HAP-1 (cell line): ENCODE data around the gene ATAD3A.
A peak's percentile ranks its signal among the peaks of the same experiment; 100 is the strongest.
"Not testable (repeated sequence)": the region's sequence is repeated elsewhere in the genome, so short reads cannot be mapped to it uniquely, and the experiment has no call there.

Source experiments
- DNase-seq, 2 experiments: peaks; one replicate each; pipeline ENCODE4 v3.0.0-alpha.2; 2016 to 2020; ENCODE audit warnings: low spot score in 2 of 2
- H3K27me3 ChIP-seq: fragments of 250-450 bp; sonication (Bioruptor Pico); 2 replicates; pipeline ENCODE4 v1.5.1; 2020; ENCODE audit warnings: low read depth, mild to moderate bottlenecking, moderate library complexity
- H3K36me3 ChIP-seq: fragments of 250-450 bp; sonication (Bioruptor Pico); replicated peaks from 2 replicates; pipeline ENCODE4 v1.5.1; 2020; ENCODE audit warnings: mild to moderate bottlenecking
- H3K4me1 ChIP-seq: fragments of 250-450 bp; sonication (Bioruptor Pico); 2 replicates; pipeline ENCODE4 v1.5.1; 2020; ENCODE audit warnings: mild to moderate bottlenecking
- H3K4me3 ChIP-seq: fragments of 250-450 bp; sonication (Bioruptor Pico); 2 replicates; pipeline ENCODE4 v1.5.1; 2020; ENCODE audit warnings: mild to moderate bottlenecking, moderate library complexity
- H3K9me3 ChIP-seq: fragments of 250-450 bp; sonication (Bioruptor Pico); 2 replicates; pipeline ENCODE4 v1.5.1; 2020; ENCODE audit warnings: mild to moderate bottlenecking, moderate library complexity
- in situ Hi-C: fragments of 300-500 bp; cut with MboI; formaldehyde crosslinking; loops from 3 replicates; pipeline ENCODE4 v1.14.3; 2020; ENCODE audit warnings: low sequenced_read_pairs, inconsistent platforms, mixed read lengths

Gene ATAD3A

DNA sequence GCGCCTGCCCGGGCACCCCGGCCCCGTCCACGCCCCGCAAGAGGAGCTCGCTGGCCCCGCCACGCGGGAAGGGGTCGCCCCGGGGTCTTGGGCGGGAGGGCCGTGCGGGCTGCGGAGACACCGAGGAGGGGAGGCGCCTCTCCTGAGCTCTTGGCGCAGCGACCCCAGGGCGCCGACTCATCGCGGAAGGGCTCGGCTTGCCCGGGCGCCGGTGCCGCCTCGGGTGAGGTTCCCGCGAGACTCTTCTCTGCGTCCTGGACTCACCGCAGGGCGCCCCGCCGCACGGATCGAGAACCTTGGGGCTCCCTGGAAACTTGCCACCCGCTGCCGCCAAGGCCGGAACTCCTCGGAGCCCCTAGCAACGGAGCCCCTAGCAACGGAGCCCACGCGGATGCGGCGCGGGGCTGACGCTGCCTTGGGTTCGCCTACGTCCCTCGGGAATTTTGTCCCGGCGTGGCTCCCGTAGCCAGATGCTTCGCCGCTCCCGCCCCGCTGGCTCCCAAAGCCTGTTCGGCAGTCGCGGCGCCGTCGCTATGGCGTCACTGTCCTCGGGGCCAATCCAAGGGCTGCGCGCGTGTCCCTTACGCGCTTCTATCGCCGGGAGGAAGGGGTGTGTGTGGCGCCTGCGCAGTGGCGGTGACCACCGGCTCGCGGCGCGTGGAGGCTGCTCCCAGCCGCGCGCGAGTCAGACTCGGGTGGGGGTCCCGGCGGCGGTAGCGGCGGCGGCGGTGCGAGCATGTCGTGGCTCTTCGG is at the start of gene ATAD3A:
TSS of gene ATAD3A (plus strand) at position 630 of the 753 bp plus-strand sequence. CDS start at position 737, 107 bp downstream.
- in situ Hi-C loops, result no loop called here
- Histone ChIP-seq H3K9me3 (0 out of 2 replicates have a peak, but pooled peaks cover 3% of the 10 kb centered on the region), H3K4me3 (peak within 1 kb of the TSS; percentile 100), H3K27me3 (no peaks in the 10 kb centered on the region), H3K36me3 (peaks cover 12% of the 10 kb centered on the region), H3K4me1 (peaks cover 5% of the 10 kb centered on the region; the same call in 1 of the 2 replicates)
- peak; percentile 92 to 98 for DNase-seq

DNA sequence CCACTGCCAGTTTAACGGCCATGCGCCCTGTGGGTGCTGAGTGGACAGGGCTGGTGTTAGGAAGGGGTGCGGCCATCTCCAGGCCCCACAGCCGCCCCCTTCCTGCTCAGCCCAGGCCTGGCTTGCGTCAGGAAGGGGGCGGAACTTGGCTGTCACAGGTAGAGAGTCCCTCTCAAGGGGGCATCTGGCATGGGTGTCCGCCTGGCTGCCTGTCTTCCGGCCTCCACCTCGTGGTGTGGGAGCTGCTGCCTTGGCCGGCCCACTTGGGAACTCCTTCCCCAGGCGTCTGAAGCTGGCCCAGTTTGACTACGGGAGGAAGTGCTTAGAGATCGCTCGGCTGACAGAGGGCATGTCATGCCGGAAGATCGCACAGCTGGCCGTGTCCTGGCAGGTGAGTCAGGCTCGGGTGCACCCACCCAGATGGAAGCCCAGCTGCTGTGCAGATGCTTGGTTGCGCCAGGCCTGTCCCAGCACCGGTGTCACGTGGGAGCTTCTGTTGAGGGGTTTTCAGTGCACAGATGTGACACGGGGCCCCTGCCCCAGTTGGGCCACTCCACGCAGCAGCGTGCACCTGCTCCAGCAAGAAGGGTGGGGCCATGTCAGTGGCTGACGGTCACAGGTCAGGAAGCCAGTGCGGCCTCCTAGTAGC is 49.5 kb upstream of the ATAD3A start:
- Histone ChIP-seq H3K4me3 (no peak overlapping the region), H3K36me3 (no peaks in the 10 kb centered on the region), H3K27me3 (no peaks in the 10 kb centered on the region), H3K9me3 (no peaks in the 10 kb centered on the region), H3K4me1 (no peaks in the 10 kb centered on the region)
- DNase-seq, result no peak
- in situ Hi-C loops, result no loop called here

GRCh38 chr1:1463312-1463711 is 48.6 kb upstream of the ATAD3A start:
- H3K27me3 ChIP-seq, result no peaks in the 10 kb centered on the region
- H3K4me3 ChIP-seq, result no peak overlapping the region
- in situ Hi-C loops, result no loop called here
- no peaks in the 10 kb centered on the region for H3K36me3 ChIP-seq
- no peak for DNase-seq
- H3K9me3 ChIP-seq, result no peaks in the 10 kb centered on the region
- H3K4me1 ChIP-seq, result no peaks in the 10 kb centered on the region

GRCh38 chr1:1468196-1468985 is 43.6 kb upstream of the ATAD3A start:
- H3K4me3 ChIP-seq, H3K4me1 ChIP-seq, DNase-seq, in situ Hi-C loops, H3K36me3 ChIP-seq, H3K9me3 ChIP-seq, H3K27me3 ChIP-seq: not testable (repeated sequence)

DNA sequence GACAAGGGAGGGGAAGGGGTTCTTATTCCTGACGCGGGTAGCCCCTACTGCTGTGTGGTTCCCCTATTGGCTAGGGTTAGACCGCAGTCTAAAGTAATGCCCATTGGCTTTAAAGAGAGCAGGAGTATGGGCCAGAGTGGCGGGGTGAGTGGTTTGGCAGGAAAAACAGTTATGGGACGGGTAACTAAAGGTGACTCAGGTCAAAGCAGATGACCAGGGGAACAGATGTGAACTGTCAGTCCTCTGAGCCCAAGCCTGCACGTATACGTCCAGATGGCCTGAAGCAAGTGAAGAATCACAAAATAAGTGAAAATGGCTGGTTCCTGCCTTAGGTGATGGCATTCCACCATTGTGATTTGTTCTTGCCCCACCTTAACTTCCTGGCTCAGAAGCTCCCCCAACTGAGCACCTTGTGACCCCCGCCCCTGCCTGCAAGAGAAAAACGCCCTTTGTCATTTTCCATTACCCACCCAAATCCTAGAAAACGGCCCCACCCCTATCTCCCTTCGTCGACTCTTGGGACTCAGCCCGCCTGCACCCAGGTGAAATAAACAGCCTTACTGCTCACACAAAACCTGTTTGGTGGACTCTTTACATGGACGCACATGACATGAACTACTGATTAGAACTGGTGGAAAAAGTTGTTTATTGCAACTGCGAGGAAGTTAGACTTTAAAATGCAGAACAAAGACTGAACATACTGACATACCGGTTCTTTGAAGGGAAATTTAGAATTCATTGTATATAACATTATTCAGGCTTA is 41.2 kb upstream of the ATAD3A start:
- in situ Hi-C loops, result no loop called here
- Histone ChIP-seq H3K4me1 (0 out of 2 replicates have a peak, but pooled peaks cover 7% of the 10 kb centered on the region), H3K4me3 (peak overlapping the region; percentile 74), H3K36me3 (no peaks in the 10 kb centered on the region; the same call in none of the 2 replicates), H3K9me3 (no peaks in the 10 kb centered on the region), H3K27me3 (no peaks in the 10 kb centered on the region)
- peak in 1 of 2 experiments; percentile 35 for DNase-seq

GRCh38 chr1:1471389-1472052 is 40.4 kb upstream of the ATAD3A start, which contains the start of gene ATAD3B:
Gene ATAD3B, plus strand, starts transcription at chr1:1471765. Its CDS starts 120 bp downstream, at chr1:1471885.
- H3K27me3 ChIP-seq, result no peaks in the 10 kb centered on the region
- peak within 1 kb of the TSS; percentile 74 for H3K4me3 ChIP-seq
- peak; percentile 81 to 94 for DNase-seq
- H3K36me3 ChIP-seq, result peaks cover 1% of the 10 kb centered on the region
- H3K9me3 ChIP-seq, result no peaks in the 10 kb centered on the region
- 0 out of 2 replicates have a peak, but pooled peaks cover 7% of the 10 kb centered on the region for H3K4me1 ChIP-seq
- in situ Hi-C loops, result no loop called here

DNA sequence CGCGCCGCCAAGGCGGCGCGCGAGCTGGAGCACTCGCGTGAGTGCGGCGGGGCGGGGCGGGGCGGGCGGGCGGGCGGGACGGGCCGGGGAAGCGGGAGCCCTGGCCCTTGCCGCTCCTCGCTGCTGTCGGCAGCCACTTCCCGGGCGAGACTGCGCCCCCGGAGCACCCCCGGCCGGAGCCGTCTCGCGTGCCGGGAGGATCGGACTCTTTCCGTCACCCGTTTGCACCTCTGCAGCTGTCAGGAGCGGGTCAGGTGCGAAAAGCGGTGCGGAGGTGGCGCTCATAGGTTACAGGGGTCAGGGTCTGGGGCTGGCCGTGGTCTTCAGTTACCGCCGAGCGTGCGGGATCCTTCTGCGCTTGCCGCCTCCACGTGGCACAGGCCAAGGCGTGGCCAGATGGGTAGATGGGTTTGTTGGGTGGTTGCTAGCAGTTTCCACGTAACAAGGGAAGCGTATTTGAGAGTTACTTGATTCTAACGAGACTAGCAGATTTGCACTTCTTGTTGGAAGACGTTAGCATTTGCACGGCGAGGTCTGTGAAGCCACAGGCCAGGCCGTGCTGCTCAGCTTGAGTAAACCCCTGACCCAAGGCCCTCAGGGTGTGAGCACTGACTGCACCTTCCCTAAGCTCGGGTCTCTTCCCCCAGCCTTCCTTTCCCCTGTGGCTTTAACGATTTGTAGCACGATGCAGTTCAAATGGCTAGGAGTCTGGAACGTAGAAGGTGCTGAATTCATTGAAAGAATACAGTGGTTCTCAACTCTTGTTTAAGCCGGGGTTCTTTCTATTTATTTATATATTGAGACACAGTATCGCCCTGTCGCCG is 39.7 kb upstream of the ATAD3A start:
- in situ Hi-C loops, H3K4me1 ChIP-seq, DNase-seq: not testable (repeated sequence)

DNA sequence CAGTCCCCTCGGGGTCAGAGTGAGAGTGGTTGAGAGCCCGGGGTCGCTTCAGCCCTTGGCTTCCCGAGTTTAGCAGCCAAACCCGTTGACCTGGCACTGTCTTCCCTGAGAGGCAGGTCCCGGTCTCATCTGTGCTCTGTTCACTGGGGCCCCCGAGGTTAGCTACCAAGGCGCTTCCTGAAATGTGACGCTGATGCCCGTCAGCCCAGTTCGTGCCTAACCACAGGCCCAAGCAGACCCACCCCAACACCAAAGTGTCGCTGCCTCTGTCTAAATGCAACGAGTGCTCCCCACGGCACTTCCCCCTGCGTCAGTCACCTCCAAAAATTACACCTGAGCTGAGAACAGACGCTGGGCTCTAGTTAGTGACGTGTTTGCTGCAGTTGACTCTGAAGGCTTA is 36.0 kb upstream of the ATAD3A start:
- H3K27me3 ChIP-seq, in situ Hi-C loops, H3K4me3 ChIP-seq, H3K4me1 ChIP-seq, H3K9me3 ChIP-seq, DNase-seq: not testable (repeated sequence)
- H3K36me3 ChIP-seq, result peaks cover 35% of the 10 kb centered on the region

More for the DNA sequence above, 39.7 kb upstream of the ATAD3A start:
- H3K9me3 ChIP-seq, H3K27me3 ChIP-seq, H3K36me3 ChIP-seq: not testable (repeated sequence)
- peak overlapping the region; percentile 74 for H3K4me3 ChIP-seq

GRCh38 chr1:1477206-1477605 is 34.8 kb upstream of the ATAD3A start:
- no peaks in the 10 kb centered on the region for H3K4me1 ChIP-seq
- peaks cover 39% of the 10 kb centered on the region for H3K36me3 ChIP-seq
- no peak for DNase-seq
- in situ Hi-C loops, result no loop called here
- no peaks in the 10 kb centered on the region for H3K27me3 ChIP-seq
- H3K9me3 ChIP-seq, result no peaks in the 10 kb centered on the region
- no peak overlapping the region for H3K4me3 ChIP-seq

DNA sequence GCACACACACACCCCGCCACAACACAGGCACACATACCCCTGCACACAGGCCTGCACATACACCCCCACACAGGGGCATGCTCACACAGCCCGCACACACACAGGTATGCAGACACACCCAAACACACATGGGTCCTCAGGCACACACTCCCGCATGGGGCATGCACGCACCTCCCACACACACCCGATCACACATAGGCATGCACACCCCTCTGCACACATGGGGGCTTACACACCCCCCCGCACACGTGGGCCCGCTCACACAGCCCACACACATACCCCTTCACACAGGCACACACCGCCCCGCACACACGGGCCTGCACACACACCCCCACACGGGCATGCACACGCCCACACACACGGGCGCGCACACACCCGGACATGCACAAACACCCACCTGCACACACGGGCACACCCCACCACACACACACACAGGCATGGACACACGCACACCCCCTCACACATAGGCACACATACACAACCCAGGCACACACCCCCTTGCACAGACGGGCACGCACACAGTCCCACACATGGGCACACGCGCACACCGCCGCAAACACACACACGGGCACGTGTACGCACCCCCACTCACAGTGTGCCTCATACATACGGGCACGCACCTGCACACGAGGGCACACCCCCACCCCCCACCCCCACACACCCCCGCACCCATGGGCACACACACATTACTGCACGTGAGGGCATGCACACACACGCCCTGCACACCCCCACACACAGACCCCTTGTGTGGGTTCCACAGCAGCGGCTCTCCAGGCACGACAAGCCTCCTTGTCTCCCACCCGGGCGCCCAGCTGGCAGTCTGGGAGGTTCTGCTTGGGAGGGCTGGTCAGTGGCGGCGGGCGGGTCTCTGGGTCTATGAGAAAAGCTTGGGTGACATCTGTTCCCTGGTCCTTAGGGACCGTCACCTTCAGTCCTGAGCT is 32.1 kb upstream of the ATAD3A start:
- no peak overlapping the region for H3K4me3 ChIP-seq
- no peak for DNase-seq
- H3K27me3 ChIP-seq, result no peaks in the 10 kb centered on the region
- in situ Hi-C loops, result no loop called here
- no peaks in the 10 kb centered on the region for H3K9me3 ChIP-seq
- H3K4me1 ChIP-seq, result no peaks in the 10 kb centered on the region
- H3K36me3 ChIP-seq, result peaks cover 62% of the 10 kb centered on the region

GRCh38 chr1:1480488-1480867 is 31.5 kb upstream of the ATAD3A start:
- in situ Hi-C loops, result not testable (repeated sequence)
- H3K36me3 ChIP-seq, result peaks cover 62% of the 10 kb centered on the region

More at GRCh38 chr1:1480488-1480867, 31.5 kb upstream of the ATAD3A start:
- not testable (repeated sequence) for H3K4me1 ChIP-seq, DNase-seq, H3K9me3 ChIP-seq, H3K4me3 ChIP-seq, H3K27me3 ChIP-seq
